Body of pancreas (tissue), 4 donors: ENCODE results near the gene PROZ. TPM values are rescaled to one million over a fixed set of nuclear protein-coding genes. Genes with fewer than 3 reads are reported as not detected.

Experiments
- ATAC-seq: fragments of 150-250 bp; one replicate; pipeline ENCODE4 v1.9.1; 2016
- DNase-seq, 4 donors: peaks; one replicate each; pipeline ENCODE4 v3.0.0-alpha.2; 2019
- H3K27ac ChIP-seq, 4 donors: fragments of 200-600 bp; sonication (generic); 1 replicate in 3 of 4; 2 replicates in 1 of 4; pipeline versions ENCODE4 v1.5.1 to v1.6.1; 2016 to 2019; ENCODE audit warnings: mild to moderate bottlenecking in 1 of 4, mixed read lengths in 1 of 4, moderate library complexity in 1 of 4
- H3K27me3 ChIP-seq, 2 donors: fragments of 200-600 bp; sonication (generic); one replicate each; pipeline ENCODE4 v1.6.0; 2016; ENCODE audit warnings: mild to moderate bottlenecking in 1 of 2
- H3K36me3 ChIP-seq, 2 donors: fragments of 200-600 bp; sonication (generic); replicated peaks in 1 of 2; 2 replicates each; pipeline ENCODE4 v1.5.1; 2016; ENCODE audit warnings: low read depth in 2 of 2; ENCODE audit not compliant: insufficient read depth in 1 of 2
- H3K4me1 ChIP-seq: fragments of 200-600 bp; sonication (generic); one replicate; pipeline ENCODE4 v1.6.0; 2016
- H3K4me3 ChIP-seq, 2 donors: fragments of 200-600 bp; sonication (generic); 1 replicate in 1 of 2; 2 replicates in 1 of 2; pipeline ENCODE4 v1.5.1; 2016 to 2019
- H3K9me3 ChIP-seq, 3 donors: fragments of 200-600 bp; sonication (generic); 1 replicate in 2 of 3; 2 replicates in 1 of 3; pipeline ENCODE4 v1.5.1; 2016
- CTCF ChIP-seq, 7 experiments: fragments of 450-650 bp in 4 of 7; fragments of 200-600 bp in 3 of 7; sonication (generic) in 3 of 7; IDR thresholded peaks; one replicate each; pipeline ENCODE4 v1.5.1; 2016 to 2019; ENCODE audit warnings: antibody characterized with exemption in 7 of 7
- POLR2A ChIP-seq, 3 donors: fragments of 450-650 bp; IDR thresholded peaks; one replicate each; pipeline ENCODE4 v1.6.1; 2016; ENCODE audit warnings: antibody characterized with exemption in 3 of 3, mild to moderate bottlenecking in 2 of 3
- WGBS, 2 donors: methylation state at CpG; one replicate each; pipeline ENCODE4 v1.1.5; 2017; 5-methylcytosine and 5-hydroxymethylcytosine counted together
- intact Hi-C: fragments of 100-400 bp; cut with DNase I; formaldehyde crosslinking; loops from one replicate; pipeline ENCODE4 v1.15.1; 2023
- total RNA-seq, 2 donors: library from RNA; depleted of rRNA; stranded (reverse); fragments of >200 nt; gene quantifications; one replicate each; pipeline ENCODE4 v1.1.0, GENCODE V29; 2016

PROZ gene
- total RNA-seq, 2 donors from 2014 or later = not detected

- H3K9me3 ChIP-seq = no peaks in the 10 kb centered on the region
- intact Hi-C loops = no loop called here
- H3K4me1 ChIP-seq = no peaks in the 10 kb centered on the region
- no peak overlapping the region for H3K27ac ChIP-seq
- H3K36me3 ChIP-seq = peaks cover 0 to 5% of the 10 kb centered on the region in 2 donors
- DNase-seq (no peak), ATAC-seq (no peak)
- no peak overlapping the region for H3K4me3 ChIP-seq
- peaks cover 0 to 6% of the 10 kb centered on the region in 2 donors for H3K27me3 ChIP-seq
- TF ChIP-seq CTCF (IDR thresholded peaks at IDR 0.05) (no peak), POLR2A (IDR thresholded peaks at IDR 0.05) (no peak)
- WGBS, 2 donors = 86 to 94% methylated on average over 10 of the region's 10 CpGs
Measured at GRCh38 chr13:113166266-113166665, 7.8 kb downstream of the PROZ start.

- Histone ChIP-seq H3K4me1 (no peaks in the 10 kb centered on the region), H3K27ac (no peak overlapping the region), H3K9me3 (no peaks in the 10 kb centered on the region), H3K36me3 (peaks cover 0 to 7% of the 10 kb centered on the region in 2 donors), H3K4me3 (no peak overlapping the region), H3K27me3 (peaks cover 0 to 6% of the 10 kb centered on the region in 2 donors)
- 85 to 88% methylated on average over 5 of the region's 5 CpGs for WGBS, 2 donors
- TF ChIP-seq POLR2A (IDR thresholded peaks at IDR 0.05) (no peak), CTCF (IDR thresholded peaks at IDR 0.05) (no peak)
- no peak for ATAC-seq
- intact Hi-C loops = no loop called here
- DNase-seq = no peak
Measured at GRCh38 chr13:113166681-113167080, 8.2 kb downstream of the PROZ start.

- H3K36me3 ChIP-seq = peaks cover 0 to 10% of the 10 kb centered on the region in 2 donors
- WGBS, 2 donors = 90% methylated on average over 10 of the region's 10 CpGs
Measured at GRCh38 chr13:113167155-113167554, 8.7 kb downstream of the PROZ start.

GRCh38 chr13:113167575-113167974, 9.1 kb downstream of the PROZ start:
- H3K27me3 ChIP-seq = peaks cover 0 to 6% of the 10 kb centered on the region in 2 donors

More at GRCh38 chr13:113167155-113167554, 8.7 kb downstream of the PROZ start:
- Histone ChIP-seq H3K4me3 (no peak overlapping the region), H3K27me3 (peaks cover 0 to 6% of the 10 kb centered on the region in 2 donors), H3K4me1 (no peaks in the 10 kb centered on the region), H3K27ac (no peak overlapping the region), H3K9me3 (no peaks in the 10 kb centered on the region)
- TF ChIP-seq POLR2A (IDR thresholded peaks at IDR 0.05) (no peak), CTCF (IDR thresholded peaks at IDR 0.05) (no peak)
- intact Hi-C loops = no loop called here
- DNase-seq = no peak
- ATAC-seq = no peak

More at GRCh38 chr13:113167575-113167974, 9.1 kb downstream of the PROZ start:
- no peaks in the 10 kb centered on the region for H3K9me3 ChIP-seq
- H3K36me3 ChIP-seq = peaks cover 0 to 12% of the 10 kb centered on the region in 2 donors
- intact Hi-C loops = no loop called here
- TF ChIP-seq POLR2A (IDR thresholded peaks at IDR 0.05) (no peak), CTCF (IDR thresholded peaks at IDR 0.05) (no peak)
- H3K4me1 ChIP-seq = no peaks in the 10 kb centered on the region
- no peak overlapping the region for H3K4me3 ChIP-seq
- 99% methylated on average over 3 of the region's 3 CpGs for WGBS, 2 donors
- H3K27ac ChIP-seq = no peak overlapping the region
- ATAC-seq = no peak
- DNase-seq = no peak
